ENCODE data around the gene IL20RB.
A peak's percentile ranks its signal among the peaks of the same experiment; 100 is the strongest.
"Not testable (repeated sequence)": the region's sequence is repeated elsewhere in the genome, so short reads cannot be mapped to it uniquely, and the experiment has no call there.

IL20RB gene

GRCh38 chr3:136984837-136985236, 27.1 kb downstream of the IL20RB start:
- no peak for DNase-seq

- DNase-seq: not testable (repeated sequence)
Measured at GRCh38 chr3:136987398-136987980, 29.7 kb downstream of the IL20RB start.

- no peak for DNase-seq
Measured at GRCh38 chr3:136988651-136989050, 30.9 kb downstream of the IL20RB start.

GRCh38 chr3:136989781-136990524, 32.2 kb downstream of the IL20RB start:
- DNase-seq: no peak

GRCh38 chr3:136990826-136991225, 33.0 kb downstream of the IL20RB start:
- DNase-seq: no peak

- DNase-seq: no peak
Measured at GRCh38 chr3:136992115-136992514, 34.3 kb downstream of the IL20RB start.

- peak in 49 of 58 donors; percentile 3 to 87 (median 44) for DNase-seq
Measured at GRCh38 chr3:136994772-136995516, 37.2 kb downstream of the IL20RB start.

- peak in 1 of 58 donors; percentile 6 for DNase-seq
Measured at GRCh38 chr3:136995652-136996051, 37.9 kb downstream of the IL20RB start.

- DNase-seq: no peak
Measured at GRCh38 chr3:137000039-137000438, 42.3 kb downstream of the IL20RB start.

- not testable (repeated sequence) for DNase-seq
Measured at GRCh38 chr3:137007376-137007775, 49.6 kb downstream of the IL20RB start.

- DNase-seq: no peak
Measured at GRCh38 chr3:137008131-137008530, 50.3 kb downstream of the IL20RB start.

GRCh38 chr3:137008976-137009375, 51.2 kb downstream of the IL20RB start:
- peak in 8 of 58 donors; percentile 2 to 19 (median 4) for DNase-seq

- DNase-seq: no peak
Measured at GRCh38 chr3:137010137-137010536, 52.4 kb downstream of the IL20RB start.

GRCh38 chr3:137011153-137011552, 53.4 kb downstream of the IL20RB start:
- DNase-seq: no peak

GRCh38 chr3:137012097-137012501, 54.3 kb downstream of the IL20RB start:
- DNase-seq: no peak

- DNase-seq: peak in 57 of 58 donors; percentile 10 to 96 (median 80)
Measured at GRCh38 chr3:137013951-137014688, 56.3 kb downstream of the IL20RB start.

- not testable (repeated sequence) for DNase-seq
Measured at GRCh38 chr3:137017316-137017715, 59.5 kb downstream of the IL20RB start.

- no peak for DNase-seq
Measured at GRCh38 chr3:137020315-137020714, 62.5 kb downstream of the IL20RB start.

- DNase-seq: no peak
Measured at GRCh38 chr3:137020888-137021287, 63.1 kb downstream of the IL20RB start.

- no peak for DNase-seq
Measured at GRCh38 chr3:137024348-137024747, 66.6 kb downstream of the IL20RB start.

GRCh38 chr3:137026701-137027100, 68.9 kb downstream of the IL20RB start:
- no peak for DNase-seq
